Measurements from ENCODE around the gene PRSS38. TPM values are rescaled to one million over a fixed set of nuclear protein-coding genes. Genes with fewer than 3 reads are reported as not detected.

PRSS38 gene
- total RNA-seq, 2 donors from 2014 or later: 3.0 TPM; not detected in 1

GRCh38 chr1:227778401-227778947, 37.0 kb upstream of the PRSS38 start:
- TF ChIP-seq, protein P1, sequence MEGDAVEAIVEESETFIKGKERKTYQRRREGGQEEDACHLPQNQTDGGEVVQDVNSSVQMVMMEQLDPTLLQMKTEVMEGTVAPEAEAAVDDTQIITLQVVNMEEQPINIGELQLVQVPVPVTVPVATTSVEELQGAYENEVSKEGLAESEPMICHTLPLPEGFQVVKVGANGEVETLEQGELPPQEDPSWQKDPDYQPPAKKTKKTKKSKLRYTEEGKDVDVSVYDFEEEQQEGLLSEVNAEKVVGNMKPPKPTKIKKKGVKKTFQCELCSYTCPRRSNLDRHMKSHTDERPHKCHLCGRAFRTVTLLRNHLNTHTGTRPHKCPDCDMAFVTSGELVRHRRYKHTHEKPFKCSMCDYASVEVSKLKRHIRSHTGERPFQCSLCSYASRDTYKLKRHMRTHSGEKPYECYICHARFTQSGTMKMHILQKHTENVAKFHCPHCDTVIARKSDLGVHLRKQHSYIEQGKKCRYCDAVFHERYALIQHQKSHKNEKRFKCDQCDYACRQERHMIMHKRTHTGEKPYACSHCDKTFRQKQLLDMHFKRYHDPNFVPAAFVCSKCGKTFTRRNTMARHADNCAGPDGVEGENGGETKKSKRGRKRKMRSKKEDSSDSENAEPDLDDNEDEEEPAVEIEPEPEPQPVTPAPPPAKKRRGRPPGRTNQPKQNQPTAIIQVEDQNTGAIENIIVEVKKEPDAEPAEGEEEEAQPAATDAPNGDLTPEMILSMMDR (IDR thresholded peaks at IDR 0.05): no peak
- TF ChIP-seq POLR2A (IDR thresholded peaks at IDR 0.05) (no peak), POLR2AphosphoS5 (IDR thresholded peaks at IDR 0.05) (no peak)
- Histone ChIP-seq H3K27ac (no peak overlapping the region), H3K27me3 (replicated peaks; ENCODE audit: insufficient read depth) (no peaks in the 10 kb centered on the region), H3K4me1 (replicated peaks) (no peaks in the 10 kb centered on the region), H3K9me3 (no peaks in the 10 kb centered on the region), H3K36me3 (no peaks in the 10 kb centered on the region), H3K4me3 (no peak overlapping the region)
- WGBS: 87% methylated on average over 8 of the region's 8 CpGs
- intact Hi-C loops (cut with DNase I): no loop called here
- DNase-seq (ENCODE audit: low spot score): no peak

DNA sequence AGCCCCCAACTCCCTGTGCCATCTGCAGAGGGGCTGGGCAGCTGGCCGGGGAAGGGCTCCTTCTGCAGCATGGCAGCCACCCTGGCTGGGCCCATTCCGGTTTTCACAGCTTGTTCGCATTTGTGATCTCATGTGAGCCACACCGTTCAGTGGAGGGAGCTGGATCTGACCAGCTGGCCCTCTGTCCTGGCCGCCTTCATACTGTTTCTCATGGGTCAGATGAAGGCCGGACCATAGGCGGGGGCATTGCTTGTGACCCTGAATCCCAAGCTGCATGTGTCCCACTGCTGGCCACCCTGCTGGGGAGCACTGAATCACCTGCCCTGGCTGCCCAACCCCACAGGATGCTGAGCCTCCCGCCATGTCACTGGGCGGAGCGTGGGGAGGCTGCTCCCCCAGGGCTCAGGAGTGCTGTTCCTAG, 36.4 kb upstream of the PRSS38 start:
- no peak for DNase-seq (ENCODE audit: low spot score)
- Histone ChIP-seq H3K4me3 (no peak overlapping the region), H3K36me3 (no peaks in the 10 kb centered on the region), H3K4me1 (replicated peaks) (no peaks in the 10 kb centered on the region), H3K9me3 (no peaks in the 10 kb centered on the region), H3K27me3 (replicated peaks; ENCODE audit: insufficient read depth) (no peaks in the 10 kb centered on the region), H3K27ac (no peak overlapping the region)
- TF ChIP-seq POLR2AphosphoS5 (IDR thresholded peaks at IDR 0.05) (no peak), POLR2A (IDR thresholded peaks at IDR 0.05) (no peak)
- 94% methylated on average over 10 of the region's 10 CpGs for WGBS
- intact Hi-C loops (cut with DNase I): no loop called here

DNA sequence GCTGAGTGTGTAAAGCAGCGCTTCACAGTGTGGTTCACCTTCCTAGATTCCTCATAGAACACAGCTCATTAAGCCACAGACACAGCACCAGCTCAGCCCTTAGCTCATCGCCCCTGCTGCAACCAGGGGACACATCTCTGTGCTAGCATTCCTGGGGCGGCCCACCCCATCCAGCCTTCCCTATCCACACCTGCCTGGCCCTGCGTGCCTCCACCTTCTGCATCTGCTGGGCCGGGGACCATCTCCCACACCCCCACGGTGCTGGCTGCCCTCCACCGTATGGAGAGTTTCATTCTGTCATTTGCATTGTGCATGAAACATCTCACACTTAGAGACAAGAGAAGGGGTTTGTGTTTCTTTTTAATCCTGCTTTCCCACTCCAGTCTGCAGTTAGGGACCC, 35.8 kb upstream of the PRSS38 start:
- 91% methylated on average over 7 of the region's 7 CpGs for WGBS
- no peak for TF ChIP-seq POLR2AphosphoS5 (IDR thresholded peaks at IDR 0.05)
- no peak for TF ChIP-seq POLR2A (IDR thresholded peaks at IDR 0.05)
- TF ChIP-seq, protein P1 (IDR thresholded peaks at IDR 0.05): no peak
- intact Hi-C loops (cut with DNase I): no loop called here
- H3K9me3 ChIP-seq: no peaks in the 10 kb centered on the region
- H3K27ac ChIP-seq: no peak overlapping the region
- no peak overlapping the region for H3K4me3 ChIP-seq
- no peaks in the 10 kb centered on the region for H3K36me3 ChIP-seq
- no peaks in the 10 kb centered on the region for H3K27me3 ChIP-seq (replicated peaks; ENCODE audit: insufficient read depth)
- no peaks in the 10 kb centered on the region for H3K4me1 ChIP-seq (replicated peaks)
- DNase-seq (ENCODE audit: low spot score): no peak

DNA sequence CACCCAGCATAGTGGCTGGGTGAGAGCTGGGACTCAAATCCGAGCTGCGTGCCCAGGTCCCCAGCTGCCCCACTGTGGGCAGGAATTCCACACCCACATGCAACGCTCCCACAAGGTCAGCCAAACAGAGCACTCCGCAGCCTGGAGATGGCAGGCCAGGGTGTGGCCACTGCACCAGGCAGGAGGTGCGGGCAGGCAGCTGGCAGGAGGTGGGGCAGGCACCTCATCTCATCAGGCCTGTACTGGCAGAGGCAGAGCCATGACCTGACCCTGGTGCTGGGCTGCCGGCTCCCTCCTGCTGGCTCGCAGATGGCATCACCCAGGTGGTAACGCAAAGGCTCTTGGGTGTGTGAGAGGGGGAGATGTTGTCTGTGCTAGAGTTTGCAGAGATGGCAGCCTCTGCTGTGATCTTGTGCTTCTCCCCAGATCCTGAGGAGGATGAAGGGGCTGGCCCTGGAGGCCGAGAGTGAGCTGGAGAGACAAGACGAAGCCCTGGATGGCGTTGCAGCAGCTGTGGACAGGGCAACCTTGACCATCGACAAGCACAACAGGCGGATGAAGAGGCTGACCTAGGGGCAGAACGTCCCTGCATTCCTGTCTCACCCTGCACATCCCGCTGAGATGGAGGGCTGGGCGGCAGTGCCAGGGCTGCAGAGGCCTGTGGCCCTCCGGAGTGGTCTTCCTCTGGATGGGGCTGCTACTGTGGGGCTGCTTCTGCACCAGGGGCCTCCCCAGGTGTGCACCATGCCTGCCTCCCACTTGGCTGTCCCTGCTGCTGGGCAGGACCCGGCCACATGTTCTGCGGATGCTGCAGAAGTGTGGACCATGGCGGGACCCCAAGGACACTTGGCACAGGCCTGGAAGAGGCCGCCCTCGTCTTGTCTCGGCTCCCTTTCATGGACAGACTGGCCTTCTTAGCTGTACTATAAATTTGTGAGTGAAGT, 35.1 kb upstream of the PRSS38 start:
- Histone ChIP-seq H3K27ac (no peak overlapping the region), H3K9me3 (no peaks in the 10 kb centered on the region), H3K4me3 (no peak overlapping the region), H3K36me3 (no peaks in the 10 kb centered on the region), H3K27me3 (replicated peaks; ENCODE audit: insufficient read depth) (no peaks in the 10 kb centered on the region), H3K4me1 (replicated peaks) (no peaks in the 10 kb centered on the region)
- intact Hi-C loops (cut with DNase I): no loop called here
- no peak for DNase-seq (ENCODE audit: low spot score)
- TF ChIP-seq, protein P1 (IDR thresholded peaks at IDR 0.05): no peak
- no peak for TF ChIP-seq POLR2AphosphoS5 (IDR thresholded peaks at IDR 0.05)
- no peak for TF ChIP-seq POLR2A (IDR thresholded peaks at IDR 0.05)
- WGBS: 86% methylated on average over 23 of the region's 23 CpGs

- Histone ChIP-seq H3K27me3 (replicated peaks; ENCODE audit: insufficient read depth) (no peaks in the 10 kb centered on the region), H3K27ac (no peak overlapping the region), H3K4me1 (replicated peaks) (peaks cover 2% of the 10 kb centered on the region), H3K36me3 (no peaks in the 10 kb centered on the region), H3K9me3 (no peaks in the 10 kb centered on the region), H3K4me3 (no peak overlapping the region)
- DNase-seq (ENCODE audit: low spot score): no peak
- TF ChIP-seq POLR2A (IDR thresholded peaks at IDR 0.05): no peak
- no peak for TF ChIP-seq POLR2AphosphoS5 (IDR thresholded peaks at IDR 0.05)
- TF ChIP-seq, protein P1 (IDR thresholded peaks at IDR 0.05): no peak
- intact Hi-C loops (cut with DNase I): no loop called here
- WGBS: 94% methylated on average over 14 of the region's 15 CpGs
Observed at GRCh38 chr1:227781314-227781930, 34.1 kb upstream of the PRSS38 start.

All from prostate gland (tissue), 2 donors.